HL-60/S4 treated with retinoic acid at 250 ng/mL for 4 days and 3 days (cell line): ENCODE measurements around the gene LCN2.
"Not testable (repeated sequence)": the region's sequence is repeated elsewhere in the genome, so short reads cannot be mapped to it uniquely, and the experiment has no call there.

ENCODE experiments used
- in situ Hi-C: fragments of 300-500 bp; cut with MboI; formaldehyde crosslinking; loops from 2 replicates; pipeline ENCODE4 v1.7.0; 2022; ENCODE audit warnings: low sequenced_read_pairs

LCN2 gene

GRCh38 chr9:128163523-128164306 is 14.5 kb downstream of the LCN2 start:
- in situ Hi-C loops, result no loop called here

GRCh38 chr9:128164307-128164885 is 15.1 kb downstream of the LCN2 start:
- in situ Hi-C loops, result no loop called here

GRCh38 chr9:128166169-128166568 is 16.9 kb downstream of the LCN2 start:
- in situ Hi-C loops, result no loop called here

- in situ Hi-C loops, result no loop called here
Measured at GRCh38 chr9:128167209-128167608, 18.0 kb downstream of the LCN2 start.

- in situ Hi-C loops, result no loop called here
Measured at GRCh38 chr9:128168731-128169308, 19.6 kb downstream of the LCN2 start.

- in situ Hi-C loops, result no loop called here
Measured at GRCh38 chr9:128169492-128169891, 20.2 kb downstream of the LCN2 start.

GRCh38 chr9:128169925-128170324 is 20.7 kb downstream of the LCN2 start:
- in situ Hi-C loops, result no loop called here

- in situ Hi-C loops, result no loop called here
Measured at GRCh38 chr9:128174062-128174461, 24.8 kb downstream of the LCN2 start.

- in situ Hi-C loops, result no loop called here
Measured at GRCh38 chr9:128175102-128175563, 25.9 kb downstream of the LCN2 start.

GRCh38 chr9:128175726-128176125 is 26.5 kb downstream of the LCN2 start:
- in situ Hi-C loops, result no loop called here

- in situ Hi-C loops, result no loop called here
Measured at GRCh38 chr9:128178806-128179431, 29.7 kb downstream of the LCN2 start.

GRCh38 chr9:128180001-128180400 is 30.7 kb downstream of the LCN2 start:
- in situ Hi-C loops, result no loop called here

- in situ Hi-C loops, result no loop called here
Measured at GRCh38 chr9:128180447-128180846, 31.2 kb downstream of the LCN2 start.

- in situ Hi-C loops, result not testable (repeated sequence)
Measured at GRCh38 chr9:128181480-128181879, 32.2 kb downstream of the LCN2 start.

- in situ Hi-C loops, result no loop called here
Measured at GRCh38 chr9:128182893-128183588, 33.8 kb downstream of the LCN2 start.

- in situ Hi-C loops, result no loop called here
Measured at GRCh38 chr9:128185979-128186965, 37.0 kb downstream of the LCN2 start.

GRCh38 chr9:128187361-128187760 is 38.1 kb downstream of the LCN2 start:
- in situ Hi-C loops, result no loop called here

- in situ Hi-C loops, result no loop called here
Measured at GRCh38 chr9:128188209-128188608, 39.0 kb downstream of the LCN2 start.

- in situ Hi-C loops, result no loop called here
Measured at GRCh38 chr9:128190013-128190412, 40.8 kb downstream of the LCN2 start.
